Bronchial epithelial cell (primary cell): ENCODE data around the gene PCNX2. TPM values are rescaled to one million over a fixed set of nuclear protein-coding genes. Genes with fewer than 3 reads are reported as not detected.

Source experiments
- DNase-seq: peaks from one replicate; pipeline ENCODE4 v3.0.0-alpha.2; 2010; ENCODE audit warnings: low read depth
- FAIRE-seq: peaks from 2 replicates; lab custom pipeline; 2011; peaks lifted over from hg19 to GRCh38; lab: Jason Lieb, UNC
- H3K27me3 ChIP-seq: 2 replicates; pipeline ENCODE4 v1.5.1; 2011; ENCODE audit warnings: low read length; ENCODE audit not compliant: control insufficient read depth, insufficient read depth
- H3K36me3 ChIP-seq: 2 replicates; pipeline ENCODE4 v1.5.1; 2011; ENCODE audit warnings: low read length; ENCODE audit not compliant: control insufficient read depth, insufficient read depth
- H3K4me3 ChIP-seq: 2 replicates; pipeline ENCODE4 v1.5.1; 2011; ENCODE audit warnings: mild to moderate bottlenecking, low read depth, low read length, control low read depth
- total RNA-seq: library from RNA; depleted of rRNA; stranded (reverse); fragments of >200 nt; gene quantifications from 2 replicates; pipeline ENCODE4 v1.2.1, GENCODE V29; 2014
- TF ChIP-seq, protein P1 (sequence below): IDR thresholded peaks from 2 replicates; pipeline ENCODE4 v1.5.1; 2011; ENCODE audit warnings: mild to moderate bottlenecking, moderate library complexity, low read length, control low read depth, inconsistent platforms; ENCODE audit not compliant: insufficient read depth, severe bottlenecking

PCNX2 gene
- total RNA-seq, 1 donor from 2014 or later: 30.3 TPM

DNA sequence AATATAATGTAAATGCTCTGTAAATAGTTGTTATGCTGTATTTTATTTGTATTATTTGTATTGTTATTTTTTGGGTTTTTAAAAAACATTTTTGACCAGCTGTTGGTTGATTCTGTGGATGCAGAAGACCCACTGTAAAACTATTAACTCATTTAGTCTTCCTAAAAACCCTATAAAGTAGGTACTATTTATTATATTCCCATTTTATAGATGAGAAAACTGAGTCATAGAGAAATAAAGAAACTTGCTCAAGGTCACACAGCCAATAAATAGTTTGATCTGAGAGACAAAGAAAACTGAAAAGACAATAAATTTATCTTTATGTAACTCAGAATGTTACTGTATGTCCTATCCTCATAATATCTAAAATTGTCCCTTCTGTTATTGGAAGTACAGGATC is 30.8 kb upstream of the PCNX2 start:
- Histone ChIP-seq H3K27me3 (no peaks in the 10 kb centered on the region), H3K36me3 (no peaks in the 10 kb centered on the region), H3K4me3 (no peak overlapping the region)
- TF ChIP-seq, protein P1, sequence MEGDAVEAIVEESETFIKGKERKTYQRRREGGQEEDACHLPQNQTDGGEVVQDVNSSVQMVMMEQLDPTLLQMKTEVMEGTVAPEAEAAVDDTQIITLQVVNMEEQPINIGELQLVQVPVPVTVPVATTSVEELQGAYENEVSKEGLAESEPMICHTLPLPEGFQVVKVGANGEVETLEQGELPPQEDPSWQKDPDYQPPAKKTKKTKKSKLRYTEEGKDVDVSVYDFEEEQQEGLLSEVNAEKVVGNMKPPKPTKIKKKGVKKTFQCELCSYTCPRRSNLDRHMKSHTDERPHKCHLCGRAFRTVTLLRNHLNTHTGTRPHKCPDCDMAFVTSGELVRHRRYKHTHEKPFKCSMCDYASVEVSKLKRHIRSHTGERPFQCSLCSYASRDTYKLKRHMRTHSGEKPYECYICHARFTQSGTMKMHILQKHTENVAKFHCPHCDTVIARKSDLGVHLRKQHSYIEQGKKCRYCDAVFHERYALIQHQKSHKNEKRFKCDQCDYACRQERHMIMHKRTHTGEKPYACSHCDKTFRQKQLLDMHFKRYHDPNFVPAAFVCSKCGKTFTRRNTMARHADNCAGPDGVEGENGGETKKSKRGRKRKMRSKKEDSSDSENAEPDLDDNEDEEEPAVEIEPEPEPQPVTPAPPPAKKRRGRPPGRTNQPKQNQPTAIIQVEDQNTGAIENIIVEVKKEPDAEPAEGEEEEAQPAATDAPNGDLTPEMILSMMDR: no peak
- DNase-seq (no peak), FAIRE-seq (no peak)

DNA sequence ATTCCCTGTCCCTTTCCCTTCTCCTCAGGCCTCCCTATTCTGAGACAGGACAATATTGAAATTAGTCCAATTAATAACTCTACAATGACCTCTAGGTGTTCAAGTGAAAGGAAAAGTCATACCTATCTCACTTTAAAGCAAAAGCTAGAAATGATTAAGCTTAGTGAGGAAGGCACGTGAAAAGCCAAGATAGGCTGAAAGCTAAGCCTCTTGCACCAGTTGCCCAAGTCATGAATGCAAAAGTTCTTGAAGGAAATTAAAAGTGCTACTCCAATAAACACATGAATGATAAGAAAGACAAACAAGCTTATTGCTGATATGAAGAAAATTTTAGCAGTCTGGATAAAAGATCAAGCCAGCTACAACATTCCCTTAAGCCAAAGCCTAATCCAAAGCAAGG is 28.2 kb upstream of the PCNX2 start:
- FAIRE-seq: no peak
- TF ChIP-seq, protein P1: no peak
- H3K4me3 ChIP-seq: no peak overlapping the region
- no peaks in the 10 kb centered on the region for H3K36me3 ChIP-seq
- DNase-seq: no peak
- no peaks in the 10 kb centered on the region for H3K27me3 ChIP-seq

DNA sequence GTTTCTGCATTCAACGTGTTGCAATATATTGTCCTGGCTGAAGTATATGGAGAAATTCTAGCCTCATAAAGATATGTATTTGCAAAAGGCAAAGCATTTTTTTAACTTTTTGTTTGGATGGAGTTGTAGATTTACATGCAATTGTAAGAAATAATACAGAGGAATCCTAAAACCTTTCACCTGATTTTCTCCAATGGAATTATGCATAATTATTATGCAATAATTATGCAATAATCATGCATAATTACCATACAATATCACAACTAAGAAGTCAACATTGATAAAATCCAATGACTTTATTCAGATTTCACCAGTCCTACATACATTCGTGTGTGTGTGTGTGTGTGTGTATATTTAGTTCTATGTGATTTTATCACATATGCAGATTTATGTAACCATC is 24.5 kb upstream of the PCNX2 start:
- H3K36me3 ChIP-seq: no peaks in the 10 kb centered on the region
- no peak for DNase-seq
- no peak for FAIRE-seq
- no peaks in the 10 kb centered on the region for H3K27me3 ChIP-seq
- no peak overlapping the region for H3K4me3 ChIP-seq
- TF ChIP-seq, protein P1: no peak

DNA sequence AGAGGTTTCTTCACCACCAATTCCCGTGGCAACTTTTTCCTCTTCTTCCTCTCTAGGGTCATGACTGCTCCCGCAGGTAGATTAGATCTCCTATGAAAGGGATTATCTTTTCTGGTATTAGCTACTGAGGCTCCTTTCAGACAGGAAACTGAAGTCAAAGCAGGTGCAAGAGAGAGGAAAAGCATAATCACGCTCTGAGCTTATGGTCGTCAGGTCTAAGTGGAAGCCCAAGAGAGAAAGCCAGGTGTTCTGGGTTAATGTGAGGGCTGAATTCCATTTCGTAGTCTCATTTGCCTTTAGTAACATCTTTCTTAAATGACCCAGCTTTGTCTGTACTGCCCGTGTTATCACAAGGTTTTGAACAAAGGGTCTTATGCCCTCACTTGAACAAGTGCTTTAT is 23.7 kb upstream of the PCNX2 start:
- no peak for FAIRE-seq
- Histone ChIP-seq H3K4me3 (no peak overlapping the region), H3K36me3 (no peaks in the 10 kb centered on the region), H3K27me3 (no peaks in the 10 kb centered on the region)
- no peak for DNase-seq
- TF ChIP-seq, protein P1: no peak

DNA sequence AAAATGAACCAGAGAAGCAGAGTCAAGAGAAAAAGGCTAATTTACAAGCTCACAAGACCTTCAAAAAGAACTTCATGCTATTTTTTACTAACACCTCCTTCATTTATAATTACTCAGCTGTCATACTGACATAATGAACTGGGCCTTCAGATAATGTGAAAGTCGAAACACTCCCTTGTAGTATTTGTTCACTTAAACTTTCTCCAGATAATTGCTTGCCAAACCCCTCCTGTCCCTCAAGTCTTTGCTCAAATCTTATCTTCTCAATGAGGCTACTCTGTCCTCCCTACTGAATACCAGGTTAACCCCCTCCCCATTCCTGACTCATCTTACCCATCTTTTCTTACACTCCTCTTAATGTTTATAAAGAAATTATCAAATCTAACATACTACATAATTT is 20.9 kb upstream of the PCNX2 start:
- Histone ChIP-seq H3K36me3 (no peaks in the 10 kb centered on the region), H3K4me3 (no peak overlapping the region), H3K27me3 (no peaks in the 10 kb centered on the region)
- DNase-seq: no peak
- TF ChIP-seq, protein P1: no peak
- no peak for FAIRE-seq

DNA sequence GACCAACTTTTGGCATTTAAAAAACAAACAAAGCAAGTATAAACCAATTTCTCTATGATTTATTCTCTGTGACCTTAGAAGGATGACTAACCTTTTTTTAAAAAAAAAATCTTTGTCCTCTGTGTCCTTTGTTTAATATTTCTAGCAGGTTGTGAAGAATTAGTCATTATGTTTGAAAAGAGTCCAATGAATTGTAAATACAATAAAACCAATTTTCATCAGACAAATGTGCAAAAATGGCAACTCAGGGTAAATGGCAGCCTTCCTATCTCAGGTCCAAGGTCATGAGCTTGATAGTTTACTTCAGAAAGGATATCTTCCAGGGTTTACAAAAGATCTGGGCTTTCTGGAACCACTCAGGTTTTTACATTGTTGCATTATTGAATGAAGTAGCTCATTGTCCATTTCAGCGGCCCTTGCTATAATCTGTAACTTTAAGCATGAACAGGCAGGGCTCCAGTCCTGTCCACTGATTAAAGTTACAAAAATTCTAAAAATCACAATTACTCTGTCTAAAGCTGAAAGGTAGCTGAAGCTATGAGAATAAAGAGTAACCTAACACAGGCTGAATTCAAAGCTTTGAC is 20.3 kb upstream of the PCNX2 start:
- TF ChIP-seq, protein P1: no peak
- Histone ChIP-seq H3K27me3 (no peaks in the 10 kb centered on the region), H3K4me3 (no peak overlapping the region), H3K36me3 (no peaks in the 10 kb centered on the region)
- no peak for DNase-seq
- FAIRE-seq: no peak
